Hair follicular keratinocyte (primary cell): Measurements from ENCODE around the gene OXGR1. TPM values are rescaled to one million over a fixed set of nuclear protein-coding genes. Genes with fewer than 3 reads are reported as not detected.

Experiments
- total RNA-seq: library from RNA; depleted of rRNA; stranded (reverse); fragments of >200 nt; gene quantifications from 2 replicates; pipeline ENCODE4 v1.2.3, GENCODE V29; 2015

The OXGR1 gene
- not detected in 2 replicates for total RNA-seq

GRCh38 chr13:96994017-96994857 lies at the start of gene OXGR1:
TSS of gene OXGR1 (minus strand) at chr13:96994476. CDS start at chr13:96987759, 6,717 bp downstream.

Other genes with a start within 250 kb of the OXGR1 start
- gene MBNL2, start 227.9 kb upstream of the OXGR1 start, total RNA-seq = 22.1 and 27.0 TPM in 2 replicates